GM19438 (cell line): ENCODE measurements around the gene RASL12.
"Not testable (repeated sequence)": the region's sequence is repeated elsewhere in the genome, so short reads cannot be mapped to it uniquely, and the experiment has no call there.

Experiments
- ATAC-seq: cut with Tn5 transposase; IDR thresholded peaks from one replicate; pipeline ENCODE4 v1.9.1; 2021; ENCODE audit warnings: low read depth; ENCODE audit not compliant: unreplicated experiment

Gene RASL12, protein sequence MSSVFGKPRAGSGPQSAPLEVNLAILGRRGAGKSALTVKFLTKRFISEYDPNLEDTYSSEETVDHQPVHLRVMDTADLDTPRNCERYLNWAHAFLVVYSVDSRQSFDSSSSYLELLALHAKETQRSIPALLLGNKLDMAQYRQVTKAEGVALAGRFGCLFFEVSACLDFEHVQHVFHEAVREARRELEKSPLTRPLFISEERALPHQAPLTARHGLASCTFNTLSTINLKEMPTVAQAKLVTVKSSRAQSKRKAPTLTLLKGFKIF

DNA sequence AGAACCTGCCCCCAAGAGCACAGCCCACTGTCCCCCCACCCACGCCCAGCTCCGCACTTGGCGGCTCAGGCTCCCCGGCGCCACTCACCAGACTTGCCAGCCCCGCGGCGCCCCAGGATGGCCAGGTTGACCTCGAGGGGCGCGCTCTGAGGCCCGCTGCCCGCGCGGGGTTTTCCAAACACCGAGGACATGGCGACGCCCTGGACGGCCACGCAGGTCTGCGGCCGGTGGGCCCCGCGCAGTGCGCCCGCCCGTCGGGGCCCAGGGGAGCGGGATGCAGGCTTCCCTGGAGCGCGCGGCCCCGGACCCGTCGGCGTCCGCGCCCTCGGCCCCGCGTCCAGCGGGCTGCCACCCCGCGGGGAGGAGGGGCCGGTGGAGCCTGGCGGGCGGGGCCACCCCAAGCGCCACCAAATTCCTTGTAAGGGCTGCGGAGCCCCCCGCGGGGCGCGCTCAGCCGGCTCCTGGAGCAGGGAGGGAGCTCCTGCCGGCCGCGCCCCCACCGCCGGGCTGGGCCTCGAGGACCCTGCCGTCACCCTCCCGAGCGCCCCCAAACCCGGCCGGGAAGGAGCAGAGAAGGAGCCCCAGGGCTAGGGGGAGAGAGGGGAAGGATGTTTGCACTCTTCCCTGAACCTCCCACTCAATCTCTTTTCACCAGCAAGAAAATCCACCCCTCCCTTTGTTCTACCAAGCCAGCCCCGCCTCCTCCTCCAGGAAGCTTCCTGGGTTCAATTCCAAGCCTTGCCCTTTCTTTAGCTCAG is at the start of gene RASL12:
Gene RASL12 (minus strand): TSS at position 347 of the 758 bp plus-strand sequence. CDS start 156 bp downstream, at position 191.
- ATAC-seq, result no peak

DNA sequence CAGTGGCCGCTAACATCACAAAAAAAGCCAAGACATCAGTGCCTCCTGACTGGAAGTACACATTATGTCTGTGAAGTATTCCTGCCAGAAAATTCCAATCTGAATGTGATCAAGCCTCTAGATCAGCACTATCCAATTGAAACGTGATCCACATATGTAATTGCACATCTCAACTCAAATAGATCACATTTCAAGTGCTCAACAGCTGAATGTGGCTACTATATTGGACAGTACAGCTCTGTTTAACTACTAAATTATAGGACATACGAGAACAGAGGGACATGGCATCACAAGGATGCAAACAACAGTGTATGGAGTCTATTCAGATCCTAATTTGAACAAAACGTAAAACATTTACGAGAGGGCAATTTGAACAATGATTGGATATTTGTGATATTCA is 47.8 kb upstream of the RASL12 start:
- ATAC-seq, result no peak

DNA sequence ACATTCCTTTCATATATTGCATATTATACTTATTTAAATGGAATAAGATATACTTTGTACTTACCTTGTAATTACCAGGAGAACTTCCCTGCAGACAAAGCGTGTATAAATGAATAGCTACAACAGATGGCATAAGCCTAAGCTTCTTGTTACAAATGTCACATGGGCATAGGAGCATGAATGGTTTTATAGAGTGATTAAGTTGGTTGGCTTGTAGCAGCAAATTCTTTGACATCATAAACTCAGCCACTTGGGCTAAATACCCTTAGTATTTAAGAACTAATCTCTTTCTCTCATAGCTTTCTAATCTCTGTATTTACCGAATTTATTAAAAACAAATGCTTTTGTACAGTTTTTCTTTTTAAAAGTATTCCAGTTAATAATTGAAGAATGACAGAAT is 47.3 kb upstream of the RASL12 start, which contains the start of gene UBAP1L:
Gene UBAP1L (minus strand): TSS at position 115 of the 400 bp plus-strand sequence. CDS start 8,985 bp downstream, outside the sequence.
- ATAC-seq, result no peak

DNA sequence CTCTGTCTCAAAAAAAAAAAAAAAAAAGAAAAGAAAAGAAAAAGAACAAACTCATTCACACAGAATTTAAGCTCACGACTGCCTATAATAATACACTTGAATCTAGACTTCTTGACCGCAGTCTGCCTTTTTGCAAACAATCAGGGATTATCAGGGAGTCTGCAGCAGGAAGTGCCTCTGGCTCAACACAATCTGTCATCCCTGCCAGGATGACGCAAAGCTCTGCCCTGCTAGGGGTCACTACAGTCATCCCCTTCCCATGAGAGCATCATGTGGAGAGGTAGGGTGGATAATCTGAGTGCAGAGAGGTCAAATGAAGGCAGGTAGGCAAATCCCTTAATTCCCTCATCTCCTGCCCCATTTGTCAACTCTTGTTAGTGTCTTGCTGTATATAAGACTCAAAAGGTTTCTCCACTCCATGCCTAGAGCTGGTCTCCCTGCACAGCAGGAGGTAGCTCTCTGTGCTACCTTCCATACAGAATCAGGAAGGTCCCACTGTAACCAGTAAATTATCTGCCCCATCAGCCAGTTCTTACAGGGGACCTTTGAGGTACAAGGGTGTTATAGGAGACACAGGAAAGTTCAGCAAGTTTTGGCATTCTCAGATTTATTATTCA is 43.0 kb upstream of the RASL12 start:
- no peak for ATAC-seq

DNA sequence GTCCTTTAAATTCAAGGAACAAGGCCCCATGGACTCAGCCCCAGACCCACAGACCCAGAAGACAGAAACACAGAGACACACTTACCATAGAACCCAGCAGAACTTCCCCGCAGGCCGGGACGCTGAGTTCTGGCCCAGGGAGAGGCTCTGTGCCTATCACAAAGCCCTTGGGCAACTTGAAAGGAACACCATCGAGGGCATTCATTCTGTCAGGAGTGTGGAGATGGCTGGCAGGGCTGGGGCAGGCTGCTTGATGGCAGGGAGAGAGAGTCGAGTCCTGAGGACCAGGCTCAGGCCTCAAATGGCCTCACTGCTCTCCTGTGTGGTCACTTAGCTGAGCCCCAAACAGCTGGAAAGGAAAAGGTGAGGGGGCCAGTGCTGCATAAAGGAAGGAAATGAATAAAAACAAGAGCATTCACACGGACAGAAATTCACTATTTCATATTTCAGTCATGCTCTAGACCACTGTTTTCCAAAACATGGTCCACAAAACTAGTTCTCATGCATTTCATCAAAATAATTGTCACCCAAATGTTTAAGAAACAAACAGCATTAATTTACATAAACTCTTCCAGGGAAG is 38.3 kb upstream of the RASL12 start:
- no peak for ATAC-seq

DNA sequence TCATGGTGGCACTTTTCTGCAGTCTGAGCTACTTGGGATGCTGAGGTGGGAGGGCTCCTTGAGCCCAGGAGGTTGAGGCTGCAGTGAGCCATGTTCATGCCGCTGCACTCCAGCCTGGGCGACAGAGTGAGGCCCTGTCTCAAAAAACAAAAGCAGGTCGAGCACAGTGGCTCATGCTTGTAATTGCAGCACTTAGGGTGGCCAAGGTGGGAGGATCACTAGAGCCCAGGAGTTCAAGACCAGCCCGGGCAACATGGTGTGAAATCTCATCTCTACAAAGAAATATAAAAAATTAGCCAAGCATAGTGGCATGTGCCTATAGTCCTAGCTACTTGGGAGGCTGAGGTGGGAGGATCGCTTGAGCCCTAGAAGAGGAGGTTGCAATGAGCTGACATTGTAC is 37.2 kb upstream of the RASL12 start:
- no peak for ATAC-seq

DNA sequence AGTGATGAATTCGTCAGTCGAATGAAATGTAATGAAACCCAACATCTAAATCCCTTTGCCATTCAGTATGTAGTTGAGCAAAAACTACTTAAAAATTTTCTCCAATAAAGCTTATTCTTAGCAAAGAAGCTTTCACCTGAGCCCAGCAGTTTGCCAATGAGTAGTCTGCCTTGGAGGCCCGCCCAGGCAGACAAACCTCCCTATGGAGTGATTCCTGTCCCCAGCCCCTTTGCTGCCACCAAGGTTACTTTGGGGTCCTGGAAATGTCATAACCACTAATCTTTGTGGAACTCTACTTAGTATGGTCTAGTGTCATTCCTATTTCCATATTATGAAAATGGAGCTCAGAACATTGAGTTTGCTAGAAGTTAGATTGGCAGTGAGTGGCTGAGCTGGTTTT is 35.1 kb upstream of the RASL12 start:
- ATAC-seq, result no peak

DNA sequence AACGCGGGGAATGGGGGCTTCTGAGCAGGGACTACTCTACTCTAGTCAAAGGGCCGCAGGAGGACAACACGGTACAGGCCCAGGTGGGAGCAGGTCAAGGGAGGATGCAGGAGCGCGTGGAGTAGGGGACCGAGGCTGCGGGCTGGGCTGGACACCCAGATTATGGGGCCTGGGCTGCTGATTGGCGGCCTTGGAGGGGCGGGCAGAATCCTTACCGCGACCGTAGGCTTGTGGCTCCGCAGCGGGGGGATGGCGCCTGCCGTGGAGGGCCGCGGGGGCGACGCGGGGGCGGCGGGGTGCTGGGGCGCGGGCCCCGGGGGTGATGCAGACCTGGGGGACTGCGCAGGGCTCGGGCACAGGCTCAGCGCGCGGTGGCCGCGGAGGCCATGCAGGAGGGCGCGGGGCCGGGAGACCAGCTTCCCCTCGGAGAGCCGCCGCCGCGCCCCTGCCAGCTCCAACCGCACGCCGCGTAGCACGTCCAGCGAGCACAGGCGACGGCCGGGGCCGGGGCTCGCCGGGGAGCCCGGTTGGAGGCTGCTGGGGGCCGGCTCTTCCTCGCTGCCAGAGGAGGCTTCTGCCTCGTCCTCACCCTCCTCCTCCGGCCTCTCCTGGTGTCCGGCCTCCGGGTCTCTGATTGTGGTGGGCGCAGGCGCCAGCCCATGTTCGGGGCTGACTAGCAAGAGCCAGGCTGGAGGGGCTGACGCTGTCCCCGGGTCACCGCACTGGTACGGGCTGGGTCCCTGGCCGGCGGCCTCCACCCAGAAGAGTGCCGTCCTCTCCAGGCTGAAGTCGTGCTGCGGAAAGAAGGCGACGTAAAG is 34.3 kb upstream of the RASL12 start:
- ATAC-seq, result no peak

DNA sequence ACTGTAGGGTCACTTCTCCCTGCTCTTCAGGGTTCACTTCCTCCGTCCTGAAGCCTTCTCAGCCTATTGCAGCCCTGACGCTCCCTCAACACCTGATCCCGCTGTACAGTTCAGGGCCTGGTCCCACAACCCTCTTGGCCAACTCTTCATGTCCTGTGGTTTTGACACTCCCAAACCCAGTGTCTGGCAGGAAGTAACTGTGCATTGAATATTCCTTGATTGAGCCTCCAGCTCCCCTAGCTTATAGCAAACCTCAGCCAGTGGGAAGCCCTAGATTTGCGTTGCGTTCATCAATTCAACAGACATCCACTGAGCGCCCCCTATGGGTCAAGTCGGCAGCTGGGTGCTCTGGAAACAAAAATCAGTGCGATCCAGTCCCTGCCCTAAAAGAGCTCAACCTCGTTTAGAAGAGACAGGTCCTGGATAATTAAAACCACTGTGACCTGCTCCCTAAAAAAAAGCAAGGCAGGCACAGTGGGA is 33.7 kb upstream of the RASL12 start:
- ATAC-seq, result no peak

DNA sequence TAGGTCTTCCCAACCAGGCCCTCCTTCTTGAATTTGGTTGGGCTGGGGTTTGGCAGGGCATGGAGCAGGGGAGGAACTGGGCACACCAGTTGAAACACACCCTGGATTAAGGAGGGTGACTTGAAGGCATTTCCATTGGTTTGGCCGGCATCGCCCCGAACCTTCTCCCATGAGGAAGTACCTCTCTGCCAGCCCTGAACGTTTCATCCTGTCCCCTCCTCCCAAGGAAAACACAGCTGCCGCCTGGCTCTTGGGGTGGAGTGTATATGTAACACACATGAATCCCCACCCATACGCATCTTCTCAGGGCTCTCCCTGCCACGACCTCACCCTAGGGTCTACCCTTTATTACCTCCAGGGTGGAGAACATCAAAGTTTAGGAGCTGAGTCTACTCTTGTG is 32.7 kb upstream of the RASL12 start:
- ATAC-seq, result no peak

DNA sequence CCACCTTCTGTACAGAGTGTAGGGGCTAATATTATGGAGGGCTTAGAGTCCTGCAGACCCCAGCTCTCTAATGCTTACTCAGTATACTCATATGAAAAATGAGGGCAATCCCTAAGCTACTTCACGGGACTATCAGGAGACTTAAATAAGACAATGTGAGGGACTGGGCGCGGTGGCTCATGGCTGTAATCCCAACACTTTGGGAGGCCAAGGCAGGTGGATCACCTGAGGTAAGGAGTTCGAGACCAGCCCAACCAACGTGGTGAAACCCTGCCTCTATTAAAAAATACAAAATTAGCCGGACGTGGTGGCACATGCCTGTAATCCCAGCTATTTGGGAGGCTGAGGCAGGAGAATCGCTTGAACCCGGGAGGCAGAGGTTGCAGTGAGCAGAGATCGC is 32.0 kb upstream of the RASL12 start:
- ATAC-seq, result not testable (repeated sequence)

DNA sequence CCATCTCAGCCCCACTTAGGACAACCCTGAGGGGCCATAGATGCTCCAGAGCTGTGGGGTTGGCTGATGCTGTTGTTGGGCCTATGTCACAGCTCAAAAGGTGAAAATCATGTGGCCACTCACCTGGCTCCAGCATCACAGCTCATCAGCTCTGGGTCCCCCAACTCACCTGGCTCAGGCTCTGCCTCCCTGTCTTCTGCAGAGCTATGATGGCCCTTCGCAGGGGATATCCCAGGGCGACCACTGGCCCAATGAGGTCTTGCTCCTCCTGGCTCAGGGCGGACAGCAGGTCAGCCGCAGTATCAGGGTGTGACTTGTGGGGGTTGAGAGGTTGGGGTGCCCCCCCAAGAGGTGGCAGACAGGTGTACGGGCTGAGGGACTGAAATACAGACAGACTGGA is 31.5 kb upstream of the RASL12 start:
- no peak for ATAC-seq

DNA sequence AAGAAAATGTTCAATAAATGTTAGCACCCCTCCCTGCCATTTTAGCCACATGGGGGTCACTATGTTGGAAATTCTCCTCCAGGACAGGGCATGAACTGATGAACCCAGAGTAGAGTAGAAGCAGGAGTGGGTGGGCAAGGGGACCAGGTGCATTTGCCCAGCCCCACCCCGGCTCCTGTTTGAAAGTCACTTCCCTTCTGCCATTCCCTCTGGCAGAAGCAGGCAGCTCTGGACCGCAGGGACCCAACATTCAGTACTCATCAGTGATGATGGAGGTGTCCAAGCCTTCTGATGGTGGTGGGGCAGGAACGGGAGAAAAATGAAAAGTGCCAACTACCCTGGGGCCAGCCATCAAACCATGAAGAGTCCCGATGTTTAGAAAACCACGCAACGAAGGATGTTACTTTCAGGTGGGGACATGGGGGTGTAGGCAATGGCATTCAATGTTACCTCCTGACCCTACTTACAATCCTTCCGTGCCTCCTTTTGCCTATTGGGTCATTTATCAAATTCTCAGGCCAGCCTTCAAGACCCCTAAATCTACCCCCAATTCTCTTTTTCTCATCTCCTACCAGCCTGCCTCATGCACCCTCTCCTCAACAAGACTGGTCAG is 30.0 kb upstream of the RASL12 start:
- no peak for ATAC-seq

DNA sequence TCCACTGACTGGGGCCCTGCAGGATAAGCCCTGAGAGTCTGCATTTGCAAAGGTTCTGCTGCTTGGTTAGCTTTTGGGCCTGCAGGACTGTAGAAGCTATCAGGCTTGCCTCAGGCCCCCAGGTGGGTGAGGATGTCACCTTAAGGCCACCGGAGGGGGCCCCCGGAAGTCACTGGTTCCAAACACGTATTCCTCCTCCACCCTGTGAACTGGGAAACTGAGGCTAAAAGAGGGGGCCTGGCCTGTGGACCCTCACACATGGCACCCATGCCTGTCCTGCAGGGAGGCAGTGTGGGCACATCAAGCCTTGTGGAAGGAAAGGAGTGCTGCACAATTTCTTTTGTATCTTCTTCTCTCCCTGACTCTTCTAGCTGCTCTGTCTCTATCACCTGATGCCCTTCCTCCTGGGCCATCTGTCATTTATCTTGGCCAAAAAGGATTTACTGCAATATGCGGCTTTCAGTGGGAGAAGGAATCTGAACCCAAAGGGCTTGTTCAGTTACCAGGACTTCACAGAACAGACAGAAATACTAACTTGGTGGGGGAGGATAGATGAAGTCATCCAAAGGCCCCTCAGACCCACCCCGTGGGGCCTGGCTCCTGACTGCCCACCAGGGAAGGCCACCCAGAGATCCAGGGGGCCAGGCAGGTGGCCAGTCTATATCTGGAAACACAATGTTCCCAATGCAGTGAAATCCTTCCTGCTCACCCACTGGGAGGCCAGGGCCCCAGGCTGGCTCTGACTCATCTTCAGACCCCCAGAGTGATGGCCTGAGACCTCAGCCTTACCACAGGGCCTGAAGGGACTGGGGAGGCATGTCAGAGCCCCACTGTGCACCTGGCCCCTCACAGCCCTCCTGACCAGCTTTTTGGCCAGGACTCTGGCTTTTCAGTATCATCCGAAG is 28.9 kb upstream of the RASL12 start:
- no peak for ATAC-seq

DNA sequence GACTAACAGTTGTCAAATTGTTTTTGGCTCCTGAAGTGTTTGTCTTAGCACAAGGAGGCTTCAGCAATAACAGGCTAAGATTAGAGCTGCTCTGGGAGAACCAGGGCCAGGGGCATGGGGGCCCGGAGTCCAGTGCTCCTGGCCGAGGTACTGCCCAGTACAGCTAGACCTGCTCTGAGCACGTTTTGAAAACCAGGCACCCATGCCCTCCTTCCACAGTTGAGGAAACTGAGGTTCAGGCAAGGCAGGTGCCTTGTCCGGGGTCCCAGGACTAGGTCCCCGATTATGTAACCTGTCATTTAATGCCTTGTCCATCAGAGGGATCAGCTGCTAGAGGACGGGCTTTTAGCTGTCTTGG is 27.9 kb upstream of the RASL12 start:
- ATAC-seq, result no peak

DNA sequence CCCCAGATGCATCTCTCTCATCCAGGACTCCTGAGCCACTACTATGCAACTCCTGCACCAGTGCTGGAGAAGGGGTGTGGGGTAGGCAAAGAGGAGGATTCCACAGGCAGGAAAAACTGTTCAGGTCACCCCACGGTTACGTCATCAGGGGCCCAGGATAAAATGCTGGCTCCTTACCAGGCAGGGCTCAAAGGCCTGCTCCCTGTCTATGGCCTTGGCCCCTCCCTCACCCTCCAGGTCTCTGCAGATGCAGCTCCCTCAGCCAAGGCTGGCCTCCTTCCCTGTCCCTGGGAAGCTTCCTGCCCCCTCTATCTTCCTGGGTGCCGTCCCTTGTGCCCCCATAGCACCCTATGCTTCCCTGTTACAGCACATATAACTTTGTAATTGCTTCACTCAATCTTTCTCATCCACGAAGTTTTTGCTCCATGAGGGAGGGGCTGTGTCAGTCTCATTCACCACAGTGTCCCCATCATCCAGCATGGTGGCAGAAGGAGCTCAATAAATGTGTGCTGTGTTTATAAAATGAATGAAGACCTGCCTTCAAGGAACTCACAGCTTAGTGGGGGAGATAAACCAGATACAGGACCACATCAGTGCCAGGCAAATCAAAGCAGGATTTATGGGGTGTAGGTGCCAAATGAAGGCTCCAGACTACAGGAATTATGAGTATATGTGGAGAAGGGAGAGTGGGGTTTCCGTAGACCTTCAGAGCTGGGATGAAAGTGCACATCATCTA is 27.4 kb upstream of the RASL12 start:
- ATAC-seq, result no peak

DNA sequence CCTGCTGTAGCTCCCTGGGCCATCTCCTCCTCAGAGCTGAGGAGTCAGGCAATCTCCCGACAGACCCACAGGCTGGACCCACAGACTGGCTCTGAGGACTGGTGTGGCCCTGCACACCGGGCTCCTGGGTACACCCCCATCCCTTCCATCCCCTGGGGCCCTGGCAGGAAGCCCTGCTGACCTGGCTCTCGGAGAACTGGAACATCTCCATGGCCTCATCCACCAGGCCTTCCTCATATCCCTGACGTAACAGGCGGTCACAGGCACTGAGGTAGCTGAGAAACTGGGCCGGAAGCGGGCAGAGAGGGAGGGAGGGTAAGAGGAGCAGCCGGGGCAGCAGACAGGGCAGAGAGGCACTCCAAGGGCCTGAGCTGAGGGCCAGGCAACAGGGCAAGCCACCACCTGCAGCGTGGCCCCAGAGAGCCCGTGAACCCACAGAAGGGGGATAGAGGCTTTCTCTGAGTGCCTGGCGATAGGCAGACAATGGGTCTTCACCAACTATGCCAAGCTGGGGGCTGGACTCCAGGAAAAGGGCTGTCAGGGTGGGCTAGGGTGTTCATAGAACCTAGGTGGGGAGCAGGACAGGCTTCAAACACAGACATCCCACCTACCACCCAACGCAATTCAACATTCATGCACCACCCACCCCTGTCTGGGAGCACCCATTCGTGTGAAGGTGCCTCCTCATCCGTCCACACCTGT is 26.7 kb upstream of the RASL12 start:
- no peak for ATAC-seq

DNA sequence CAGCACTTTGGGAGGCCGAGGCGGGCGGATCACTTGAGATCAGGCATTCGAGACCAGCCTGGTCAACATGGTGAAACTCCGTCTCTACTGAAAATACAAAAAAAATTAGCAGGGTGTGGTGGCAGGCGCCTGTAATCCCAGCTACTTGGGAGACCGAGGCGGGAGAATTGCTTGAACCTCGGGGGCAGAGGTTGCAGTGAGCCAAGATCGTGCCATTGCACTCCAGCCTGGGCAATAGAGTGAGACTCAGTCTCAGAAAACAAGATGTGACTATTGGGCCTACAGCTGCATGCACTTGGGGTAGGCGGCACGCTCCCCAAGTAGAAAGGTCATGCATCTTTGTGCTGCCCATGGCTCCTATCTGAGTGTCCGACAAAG is 26.0 kb upstream of the RASL12 start:
- ATAC-seq, result not testable (repeated sequence)
